SU-DHL-6 (cell line): ENCODE measurements around the gene HPS4.
A peak's percentile ranks its signal among the peaks of the same experiment; 100 is the strongest.

Source experiments
- H2AFZ ChIP-seq: fragments of 200-600 bp; sonication (generic); 2 replicates; pipeline ENCODE4 v1.6.1; 2014; ENCODE audit warnings: low read depth, mild to moderate bottlenecking, moderate library complexity, mixed read lengths, antibody characterized with exemption, low read length; ENCODE audit not compliant: severe bottlenecking
- H3F3A ChIP-seq: fragments of 200-600 bp; shearing (Covaris generic); 2 replicates; pipeline ENCODE4 v1.6.0; 2016; ENCODE audit warnings: antibody characterized with exemption, mild to moderate bottlenecking; ENCODE audit not compliant: insufficient read depth
- H3K27ac ChIP-seq: fragments of 200-600 bp; sonication (generic); 2 replicates; pipeline ENCODE4 v1.5.1; 2016; ENCODE audit warnings: low read depth, mild to moderate bottlenecking, low read length, moderate library complexity, mixed read lengths
- H3K27me3 ChIP-seq: fragments of 200-600 bp; sonication (generic), shearing (Covaris generic); 2 replicates; pipeline ENCODE4 v1.6.0; 2014; ENCODE audit warnings: mild to moderate bottlenecking, low read length
- H3K36me3 ChIP-seq: fragments of 200-600 bp; sonication (generic); 2 replicates; pipeline ENCODE4 v1.6.1; 2014; ENCODE audit warnings: mild to moderate bottlenecking, low read length, mixed read lengths
- H3K4me2 ChIP-seq: fragments of 300-600, 200-600 bp; shearing (Covaris generic), sonication (generic); 2 replicates; pipeline ENCODE4 v1.6.0; 2014; ENCODE audit warnings: low read length, low read depth, mild to moderate bottlenecking; ENCODE audit not compliant: poor library complexity, severe bottlenecking
- H3K4me3 ChIP-seq: fragments of 200-600 bp; sonication (generic); 2 replicates; pipeline ENCODE4 v1.5.1; 2014; ENCODE audit warnings: antibody characterized with exemption, low read length, mild to moderate bottlenecking, mixed read lengths; ENCODE audit not compliant: insufficient read depth, poor library complexity, severe bottlenecking
- H3K79me2 ChIP-seq: fragments of 200-600 bp; sonication (generic); 2 replicates; pipeline ENCODE4 v1.6.1; 2014; ENCODE audit warnings: mild to moderate bottlenecking, low read length, moderate library complexity; ENCODE audit not compliant: insufficient read depth
- H3K9ac ChIP-seq: fragments of 200-600 bp; sonication (generic); 2 replicates; pipeline ENCODE4 v1.7.0; 2014; ENCODE audit warnings: mild to moderate bottlenecking, low read length
- H3K9me2 ChIP-seq: fragments of 200-600 bp; sonication (generic); replicated peaks from 2 replicates; pipeline ENCODE4 v1.6.1; 2014; ENCODE audit warnings: low read length; ENCODE audit not compliant: insufficient read depth
- H3K9me3 ChIP-seq: fragments of 200-600 bp; sonication (generic); 2 replicates; pipeline ENCODE4 v1.6.1; 2014; ENCODE audit warnings: low read length, mixed read lengths; ENCODE audit not compliant: insufficient read depth
- H4K20me1 ChIP-seq: fragments of 200-600 bp; sonication (generic); 2 replicates; pipeline ENCODE4 v1.6.1; 2014; ENCODE audit warnings: low read depth, mild to moderate bottlenecking, antibody characterized with exemption, low read length, moderate library complexity, mixed read lengths
- CTCF ChIP-seq: fragments of 200-600 bp; sonication (generic); IDR thresholded peaks from one replicate; pipeline ENCODE4 v1.5.1; 2017; ENCODE audit warnings: antibody characterized with exemption, mild to moderate bottlenecking, low read length, moderate library complexity; ENCODE audit not compliant: insufficient read depth, poor library complexity, severe bottlenecking
- EZH2phosphoT487 ChIP-seq: fragments of 200-600 bp; sonication (generic), shearing (Covaris generic); conservative IDR thresholded peaks from 2 replicates; pipeline ENCODE4 v1.6.1; 2018; ENCODE audit warnings: mild to moderate bottlenecking, antibody characterized with exemption, low read length, moderate library complexity, mixed read lengths

The HPS4 gene

GRCh38 chr22:26404851-26405421 lies 78.6 kb downstream of the HPS4 start:
- Histone ChIP-seq H3K9me3 (no peaks in the 10 kb centered on the region), H3K9me2 (no peaks in the 10 kb centered on the region), H4K20me1 (no peaks in the 10 kb centered on the region), H3K79me2 (no peaks in the 10 kb centered on the region), H3K4me2 (no peak overlapping the region), H3K36me3 (no peaks in the 10 kb centered on the region), H2AFZ (no peak overlapping the region), H3K27ac (no peak overlapping the region), H3K27me3 (no peaks in the 10 kb centered on the region), H3F3A (no peaks in the 10 kb centered on the region), H3K9ac (no peak overlapping the region), H3K4me3 (no peak overlapping the region)
- TF ChIP-seq EZH2phosphoT487 (no peak), CTCF (no peak)

GRCh38 chr22:26401726-26402125 lies 81.9 kb downstream of the HPS4 start:
- Histone ChIP-seq H4K20me1 (no peaks in the 10 kb centered on the region), H3K27me3 (no peaks in the 10 kb centered on the region)
- no peak for TF ChIP-seq EZH2phosphoT487
- no peak for TF ChIP-seq CTCF

More at GRCh38 chr22:26401726-26402125, 81.9 kb downstream of the HPS4 start:
- H2AFZ ChIP-seq = peak overlapping the region; percentile 27
- no peak overlapping the region for H3K4me3 ChIP-seq
- no peak overlapping the region for H3K9ac ChIP-seq
- no peaks in the 10 kb centered on the region for H3K9me2 ChIP-seq
- H3K27ac ChIP-seq = no peak overlapping the region
- H3K4me2 ChIP-seq = no peak overlapping the region
- no peaks in the 10 kb centered on the region for H3K9me3 ChIP-seq
- H3F3A ChIP-seq = no peaks in the 10 kb centered on the region
- no peaks in the 10 kb centered on the region for H3K79me2 ChIP-seq
- no peaks in the 10 kb centered on the region for H3K36me3 ChIP-seq
